GM18873 (cell line): ENCODE data around the gene SYNPO2.
"Not testable (repeated sequence)": the region's sequence is repeated elsewhere in the genome, so short reads cannot be mapped to it uniquely, and the experiment has no call there.

Source experiments
- ATAC-seq: cut with Tn5 transposase; IDR thresholded peaks from one replicate; pipeline ENCODE4 v1.9.1; 2021; ENCODE audit warnings: mild to moderate bottlenecking, moderate library complexity, moderate number of reproducible peaks; ENCODE audit not compliant: unreplicated experiment, low FRiP score

SYNPO2 gene

GRCh38 chr4:119048446-119048845, 159.8 kb downstream of the SYNPO2 start:
- ATAC-seq = no peak

DNA sequence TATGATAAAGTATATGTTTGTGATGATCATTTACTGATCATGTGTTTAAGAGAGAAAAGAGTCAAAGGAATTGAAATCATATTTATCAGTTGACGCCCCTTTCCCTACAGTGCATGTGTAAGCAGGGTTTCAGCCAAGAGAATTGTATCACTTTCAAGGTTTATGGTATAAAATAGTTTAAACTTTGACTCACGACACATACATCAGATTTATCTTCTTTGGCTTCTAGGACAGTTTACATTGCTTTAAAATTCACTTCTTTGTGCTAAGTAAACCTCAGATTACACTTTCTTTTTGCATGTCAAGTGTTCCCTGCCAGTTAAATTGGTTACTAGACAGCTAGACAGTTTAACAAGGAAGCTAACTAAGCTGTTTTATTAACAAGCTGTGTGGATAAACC, 160.7 kb downstream of the SYNPO2 start:
- ATAC-seq = no peak

- ATAC-seq = no peak
Measured at GRCh38 chr4:119050527-119051090, 162.0 kb downstream of the SYNPO2 start.

DNA sequence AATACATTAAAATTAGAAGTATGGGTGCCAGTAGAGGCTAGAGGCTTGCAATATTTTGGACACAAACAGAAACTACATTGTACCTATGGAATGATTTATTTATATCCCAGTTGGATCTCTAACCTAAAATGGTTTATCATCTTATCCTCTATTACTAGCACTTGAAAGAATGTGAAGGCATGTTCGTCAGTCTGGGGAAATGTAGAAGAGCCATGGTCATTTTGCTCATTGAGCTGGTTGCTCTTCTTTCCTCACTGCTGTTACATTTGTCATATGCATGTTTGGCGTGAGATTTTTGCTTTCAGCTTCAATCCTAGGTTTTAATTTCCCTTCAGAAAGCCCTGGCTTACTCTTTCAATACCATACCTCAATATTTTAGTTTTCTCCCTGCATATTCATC, 164.6 kb downstream of the SYNPO2 start:
- no peak for ATAC-seq

DNA sequence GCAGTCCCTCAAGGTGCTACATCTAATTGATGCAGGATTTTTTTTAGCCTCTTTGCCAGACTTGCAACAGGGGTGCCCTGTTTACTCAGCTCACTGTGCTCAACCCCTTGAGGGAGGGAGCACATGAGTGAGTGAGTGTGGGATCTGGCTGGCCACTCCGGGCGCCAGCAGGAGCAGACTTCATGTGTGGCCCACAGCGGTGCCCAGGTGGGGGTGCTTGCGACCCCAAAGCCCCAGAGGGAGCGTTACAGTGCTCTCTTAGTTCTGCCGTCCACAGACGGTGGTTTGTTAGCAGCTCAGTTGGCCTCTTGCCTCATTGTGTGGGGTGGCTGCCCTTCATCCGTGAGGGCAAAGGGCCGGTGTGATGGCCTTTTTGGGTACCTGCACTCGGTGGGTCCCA, 165.3 kb downstream of the SYNPO2 start:
- ATAC-seq = no peak

- no peak for ATAC-seq
Measured at GRCh38 chr4:119057417-119057816, 168.8 kb downstream of the SYNPO2 start.

GRCh38 chr4:119059221-119059620, 170.6 kb downstream of the SYNPO2 start:
- ATAC-seq = no peak

- not testable (repeated sequence) for ATAC-seq
Measured at GRCh38 chr4:119067125-119067524, 178.5 kb downstream of the SYNPO2 start.

DNA sequence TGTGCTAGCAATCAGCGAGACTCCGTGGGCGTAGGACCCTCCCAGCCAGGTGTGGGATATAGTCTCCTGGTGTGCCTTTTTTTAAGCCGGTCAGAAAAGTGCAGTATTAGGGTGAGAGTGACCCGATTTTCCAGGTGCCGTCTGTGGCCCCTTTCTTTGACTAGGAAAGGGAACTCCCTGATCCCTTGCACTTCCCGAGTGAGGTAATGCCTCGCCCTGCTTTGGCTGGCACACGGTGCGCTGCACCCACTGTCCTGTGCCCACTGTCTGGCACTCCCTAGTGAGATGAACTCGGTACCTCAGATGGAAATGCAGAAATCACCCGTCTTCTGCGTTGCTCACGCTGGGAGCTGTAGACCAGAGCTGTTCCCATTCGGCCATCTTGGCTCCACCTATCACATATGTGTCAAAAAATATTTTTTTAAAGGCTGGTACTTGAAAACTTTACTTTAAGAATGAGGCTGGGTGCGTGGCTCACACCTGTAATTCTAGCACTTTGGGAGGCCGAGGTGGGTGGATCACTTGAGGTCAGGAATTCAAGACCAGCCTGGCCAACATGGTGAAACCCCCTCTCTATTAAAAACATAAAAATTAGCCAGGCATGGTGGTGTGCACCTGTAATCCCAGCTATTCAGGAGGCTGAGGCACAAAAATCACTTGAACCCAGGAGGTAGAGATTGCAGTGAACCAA, 179.2 kb downstream of the SYNPO2 start:
- not testable (repeated sequence) for ATAC-seq

DNA sequence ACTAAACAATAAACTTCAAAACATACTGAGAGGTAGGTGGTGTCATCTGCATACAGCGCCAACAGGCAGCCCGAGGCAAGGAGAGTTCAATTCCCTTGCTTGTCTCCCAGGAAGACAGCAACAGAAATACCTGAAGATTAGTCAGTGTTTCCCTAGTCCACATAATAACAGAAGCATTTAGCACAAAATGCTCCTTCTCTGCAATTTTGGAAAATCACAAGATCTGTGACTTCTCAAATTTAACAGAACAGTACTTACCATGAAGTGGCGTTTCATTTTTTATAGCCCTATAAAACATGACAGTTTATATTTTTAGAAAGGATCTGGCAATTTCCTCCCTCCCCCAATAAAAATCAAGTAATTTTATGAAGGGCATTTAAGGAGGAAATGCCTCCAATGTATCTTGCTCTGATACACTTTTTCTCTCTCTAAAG, 179.9 kb downstream of the SYNPO2 start:
- ATAC-seq = no peak

DNA sequence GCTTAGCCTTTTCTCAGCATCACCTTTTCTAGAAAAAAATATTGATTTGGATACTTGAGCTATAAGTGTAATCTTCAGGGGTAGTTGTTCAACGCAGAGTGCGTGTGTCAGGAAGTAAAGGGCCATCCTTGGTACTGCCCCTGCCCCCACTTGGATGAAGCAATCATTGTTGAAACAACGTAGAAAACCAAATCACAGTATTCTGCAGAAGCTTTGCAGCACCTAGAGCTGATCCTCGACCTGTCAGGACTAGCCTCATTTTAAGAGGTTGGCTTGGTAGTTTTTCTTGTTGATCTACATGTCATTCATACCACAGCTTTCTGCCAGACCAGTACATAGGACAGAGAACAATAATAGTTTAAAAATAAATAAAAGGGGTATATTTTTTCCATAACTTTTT, 181.6 kb downstream of the SYNPO2 start:
- ATAC-seq = no peak

DNA sequence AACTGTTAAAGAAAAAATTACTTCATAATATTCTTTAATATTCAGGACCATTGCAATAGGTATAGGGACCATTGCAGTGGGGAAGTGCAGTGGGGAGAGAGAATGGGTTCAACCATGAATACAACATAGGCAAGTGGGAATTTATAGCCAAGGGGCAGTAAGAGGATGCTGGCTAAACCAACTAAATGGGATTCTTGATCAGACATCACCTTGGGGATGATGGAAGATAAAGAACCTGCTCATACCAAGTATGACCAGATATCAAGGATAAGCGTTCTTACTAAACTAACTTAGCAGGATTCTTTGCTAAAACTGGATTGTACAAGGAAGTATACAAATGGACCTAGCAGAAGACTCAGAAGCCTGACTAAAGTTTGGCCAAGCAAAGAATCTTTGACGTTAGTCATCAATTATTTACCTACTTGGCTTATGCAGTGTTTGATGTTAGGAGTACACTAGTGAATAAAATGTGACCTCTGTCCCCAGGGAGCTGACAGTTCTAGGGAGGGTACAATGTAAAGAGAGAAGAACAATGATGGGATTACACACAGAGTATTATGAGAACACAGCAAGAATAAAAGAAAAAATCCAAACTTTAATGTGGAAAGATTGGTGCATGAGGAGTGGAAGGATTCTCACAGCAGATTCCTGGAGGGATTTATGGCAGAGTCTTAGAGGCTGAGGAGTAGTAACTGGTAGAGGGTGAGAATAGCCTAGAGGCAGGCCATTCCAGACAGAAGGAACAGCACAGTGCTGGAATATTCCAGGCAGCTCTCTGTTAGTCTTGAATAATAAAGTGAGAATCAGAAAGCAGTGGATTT, 192.3 kb downstream of the SYNPO2 start:
- ATAC-seq = no peak

GRCh38 chr4:119081542-119081859, 192.8 kb downstream of the SYNPO2 start:
- no peak for ATAC-seq

DNA sequence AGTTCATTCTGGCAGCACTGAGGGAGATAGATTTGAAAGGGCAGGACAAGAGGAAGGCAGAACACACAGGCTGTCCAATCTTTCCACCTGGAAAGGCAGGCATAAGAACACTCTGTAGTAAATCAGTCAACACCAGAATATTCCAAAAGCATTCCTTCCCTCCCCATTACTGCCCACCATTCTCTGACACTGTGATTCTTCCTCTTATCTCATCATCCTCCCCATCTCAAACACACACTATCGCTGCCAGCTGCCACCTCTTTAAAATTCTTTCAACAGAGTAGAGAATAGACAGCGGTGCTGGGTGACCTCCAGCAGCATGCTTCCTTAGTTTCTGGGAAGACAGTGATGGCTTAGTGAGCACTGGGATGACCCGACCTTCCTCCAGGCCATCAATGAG, 193.3 kb downstream of the SYNPO2 start:
- no peak for ATAC-seq

GRCh38 chr4:119082661-119083060, 194.0 kb downstream of the SYNPO2 start:
- ATAC-seq = no peak

GRCh38 chr4:119084513-119084912, 195.9 kb downstream of the SYNPO2 start:
- no peak for ATAC-seq

DNA sequence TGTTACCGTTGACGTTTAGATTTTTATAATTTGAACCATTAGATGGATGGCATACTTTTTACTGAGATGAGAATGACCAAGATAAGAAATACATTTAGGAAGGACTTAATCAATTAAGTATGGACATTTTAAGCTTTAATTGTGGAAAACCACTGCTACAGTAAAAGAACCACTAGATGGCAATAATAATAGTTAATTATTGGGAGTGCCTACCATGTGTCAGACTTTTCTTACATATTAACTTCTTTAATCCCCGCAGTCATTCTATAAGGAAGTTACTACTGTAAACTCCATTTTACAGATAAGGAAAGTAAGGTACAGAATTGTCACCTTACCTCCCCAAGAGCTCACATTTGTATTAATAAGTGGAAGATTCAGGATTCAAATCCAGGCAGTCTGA, 198.5 kb downstream of the SYNPO2 start:
- ATAC-seq = no peak

DNA sequence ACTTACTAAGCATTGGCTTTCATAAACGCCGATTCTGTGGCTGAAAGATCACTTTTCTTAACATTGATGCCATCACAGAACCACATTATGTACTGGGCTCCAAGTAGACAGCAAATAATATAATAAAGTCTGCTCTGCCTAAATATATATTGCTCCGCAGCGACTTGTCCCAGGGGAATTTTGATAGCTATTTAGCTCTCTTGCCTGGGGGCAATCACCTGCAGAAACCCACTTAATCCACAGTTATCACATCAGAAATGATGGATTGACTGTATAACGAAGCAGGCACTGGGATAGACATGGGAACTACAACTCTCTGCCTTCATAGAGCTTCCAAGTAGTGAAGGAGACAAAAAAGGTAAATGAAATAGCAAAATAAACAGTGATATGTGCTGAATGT, 199.0 kb downstream of the SYNPO2 start:
- no peak for ATAC-seq

- no peak for ATAC-seq
Measured at GRCh38 chr4:119093042-119093827, 204.6 kb downstream of the SYNPO2 start.

GRCh38 chr4:119097282-119097900, 208.7 kb downstream of the SYNPO2 start:
- ATAC-seq = no peak

- no peak for ATAC-seq
Measured at GRCh38 chr4:119098306-119098705, 209.7 kb downstream of the SYNPO2 start.
